Limb (tissue), 2 donors: ENCODE measurements around the gene LUC7L2.
"Not testable (repeated sequence)": the region's sequence is repeated elsewhere in the genome, so short reads cannot be mapped to it uniquely, and the experiment has no call there.

Source experiments
- DNase-seq, 2 donors: peaks; one replicate each; pipeline ENCODE4 v3.0.0-alpha.2; 2016; ENCODE audit errors: extremely low spot score in 2 of 2

The LUC7L2 gene

GRCh38 chr7:139396323-139396951 lies 36.7 kb downstream of the LUC7L2 start:
- no peak for DNase-seq

GRCh38 chr7:139397192-139397591 lies 37.5 kb downstream of the LUC7L2 start:
- DNase-seq = no peak

GRCh38 chr7:139403601-139404000 lies 43.9 kb downstream of the LUC7L2 start:
- no peak for DNase-seq

- no peak for DNase-seq
Measured at GRCh38 chr7:139407555-139407954, 47.9 kb downstream of the LUC7L2 start.

GRCh38 chr7:139414743-139415402 lies 55.2 kb downstream of the LUC7L2 start:
- DNase-seq = not testable (repeated sequence)

GRCh38 chr7:139416405-139416804 lies 56.7 kb downstream of the LUC7L2 start:
- DNase-seq = no peak

GRCh38 chr7:139417478-139417877 lies 57.8 kb downstream of the LUC7L2 start:
- DNase-seq = no peak

GRCh38 chr7:139421123-139421522 lies 61.4 kb downstream of the LUC7L2 start:
- no peak for DNase-seq

- no peak for DNase-seq
Measured at GRCh38 chr7:139422126-139422525, 62.4 kb downstream of the LUC7L2 start.

- DNase-seq = no peak
Measured at GRCh38 chr7:139423091-139423490, 63.4 kb downstream of the LUC7L2 start.

- no peak for DNase-seq
Measured at GRCh38 chr7:139424004-139424403, 64.3 kb downstream of the LUC7L2 start.

- not testable (repeated sequence) for DNase-seq
Measured at GRCh38 chr7:139425701-139426100, 66.0 kb downstream of the LUC7L2 start.

GRCh38 chr7:139426258-139427028 lies 66.7 kb downstream of the LUC7L2 start:
- no peak for DNase-seq

- no peak for DNase-seq
Measured at GRCh38 chr7:139427029-139427420, 67.3 kb downstream of the LUC7L2 start.

- no peak for DNase-seq
Measured at GRCh38 chr7:139427788-139428187, 68.1 kb downstream of the LUC7L2 start.

- DNase-seq = not testable (repeated sequence)
Measured at GRCh38 chr7:139429735-139430134, 70.0 kb downstream of the LUC7L2 start.

GRCh38 chr7:139430443-139430842 lies 70.7 kb downstream of the LUC7L2 start:
- no peak for DNase-seq

- no peak for DNase-seq
Measured at GRCh38 chr7:139431010-139431409, 71.3 kb downstream of the LUC7L2 start.

GRCh38 chr7:139431459-139431858 lies 71.8 kb downstream of the LUC7L2 start:
- no peak for DNase-seq

- no peak for DNase-seq
Measured at GRCh38 chr7:139436806-139437205, 77.1 kb downstream of the LUC7L2 start.

GRCh38 chr7:139439375-139439774 lies 79.7 kb downstream of the LUC7L2 start:
- DNase-seq = no peak

- no peak for DNase-seq
Measured at GRCh38 chr7:139441961-139442360, 82.3 kb downstream of the LUC7L2 start.
